K562 (cell line): ENCODE data around the gene PTPRM. TPM values are rescaled to one million over a fixed set of nuclear protein-coding genes. Genes with fewer than 3 reads are reported as not detected.

Source experiments
- ATAC-seq: fragments of 200-7000 bp; cut with Tn5 transposase; 3 replicates; pipeline ENCODE4 v1.9.1; 2020; ENCODE audit warnings: moderate library complexity
- BruUV-seq: library from RNA; stranded (reverse); fragments of 400-500 nt; replicated peaks from 2 replicates; lab custom pipeline; 2021; lab: Mats Ljungman, UMichigan
- CTCF ChIA-PET: fragments of 300-600 bp; formaldehyde crosslinking; extraction: SDS; loops from one replicate; lab custom pipeline; 2021; ENCODE audit warnings: low intra/inter-chr PET ratio; lab: Yijun Ruan, JAX
- POLR2A ChIA-PET: fragments of 300-600, 350-650 bp; sonication (Branson Sonifier 250); formaldehyde crosslinking; extraction: SDS; loops from one replicate; lab custom pipeline; 2021; ENCODE audit warnings: antibody characterized with exemption, inconsistent platforms; lab: Yijun Ruan, JAX
- DNase-seq, 4 experiments: peaks; one replicate each; pipeline versions ENCODE4 v3.0.0 to v3.0.0-alpha.2; 2011 to 2018; ENCODE audit warnings: low spot score in 3 of 4, mixed read lengths in 3 of 4; ENCODE audit errors: extremely low read depth in 1 of 4
- FAIRE-seq: peaks from 2 replicates; lab custom pipeline; 2011; peaks lifted over from hg19 to GRCh38; lab: Jason Lieb, UNC
- H2AFZ ChIP-seq: 2 replicates; pipeline ENCODE4 v1.6.0; 2011; ENCODE audit warnings: low read depth, low read length, control low read depth, inconsistent platforms
- H3K27ac ChIP-seq: fragments of 200-600 bp; 3 replicates; pipeline ENCODE4 v1.8.0; 2011; ENCODE audit warnings: low read depth, mild to moderate bottlenecking, control low read depth, inconsistent platforms, low read length, moderate library complexity, mixed read lengths; ENCODE audit errors: extremely low read depth
- H3K27me3 ChIP-seq, 2 experiments: fragments of 300-600 bp in 1 of 2; 2 replicates in 1 of 2; 3 replicates in 1 of 2; pipeline versions ENCODE4 v1.6.0 to v1.8.0; 2011; ENCODE audit warnings: inconsistent platforms in 2 of 2, low read length in 2 of 2, mild to moderate bottlenecking in 1 of 2, mixed read lengths in 1 of 2, moderate library complexity in 1 of 2; ENCODE audit not compliant: control insufficient read depth in 2 of 2, insufficient read depth in 2 of 2
- H3K36me3 ChIP-seq: fragments of 300-600 bp; 3 replicates; pipeline ENCODE4 v1.8.0; 2011; ENCODE audit warnings: mild to moderate bottlenecking, low read length, inconsistent platforms; ENCODE audit not compliant: control insufficient read depth, insufficient read depth
- H3K4me1 ChIP-seq, 2 experiments: fragments of 200-600 bp in 1 of 2; replicated peaks in 1 of 2; 2 replicates in 1 of 2; 3 replicates in 1 of 2; pipeline versions ENCODE4 v1.5.1 to v1.8.0; 2011; ENCODE audit warnings: inconsistent platforms in 2 of 2, low read length in 2 of 2, mild to moderate bottlenecking in 1 of 2, mixed read lengths in 1 of 2, moderate library complexity in 1 of 2; ENCODE audit not compliant: control insufficient read depth in 2 of 2, insufficient read depth in 2 of 2
- H3K4me2 ChIP-seq: 2 replicates; pipeline ENCODE4 v1.6.1; 2011; ENCODE audit warnings: low read length, control low read depth, inconsistent platforms, mixed read lengths; ENCODE audit not compliant: insufficient read depth
- H3K4me3 ChIP-seq: fragments of 200-600 bp; sonication (generic), shearing (Covaris generic); 2 replicates; pipeline ENCODE4 v1.5.1; 2016; ENCODE audit warnings: control low read depth, inconsistent platforms
- H3K79me2 ChIP-seq: fragments of 200-600 bp; 3 replicates; pipeline ENCODE4 v1.8.0; 2011; ENCODE audit warnings: low read length, inconsistent platforms; ENCODE audit not compliant: control insufficient read depth, insufficient read depth
- H3K9ac ChIP-seq, 2 experiments: 2 replicates each; pipeline versions ENCODE4 v1.6.0 to v1.6.1; 2011; ENCODE audit warnings: low read depth in 2 of 2, low read length in 2 of 2, control low read depth in 1 of 2, inconsistent platforms in 1 of 2, mild to moderate bottlenecking in 1 of 2, mixed read lengths in 1 of 2; ENCODE audit not compliant: insufficient read depth in 1 of 2
- H3K9me1 ChIP-seq: one replicate; pipeline ENCODE4 v1.6.0; 2011; ENCODE audit warnings: inconsistent platforms, mild to moderate bottlenecking, low read length, moderate library complexity; ENCODE audit not compliant: control insufficient read depth, insufficient read depth
- H3K9me3 ChIP-seq: replicated peaks from 2 replicates; pipeline ENCODE4 v1.5.1; 2011; ENCODE audit warnings: low read depth, low read length, inconsistent platforms; ENCODE audit not compliant: control insufficient read depth, insufficient read depth
- H4K20me1 ChIP-seq: replicated peaks from 2 replicates; pipeline ENCODE4 v1.6.1; 2011; ENCODE audit warnings: low read length, inconsistent platforms, mixed read lengths; ENCODE audit not compliant: control insufficient read depth, insufficient read depth
- NKRF ChIP-seq: fragments of 450-650 bp; IDR thresholded peaks from 2 replicates; pipeline ENCODE4 v1.6.1; 2016; ENCODE audit warnings: borderline replicate concordance
- STAT5A ChIP-seq: IDR thresholded peaks from 2 replicates; pipeline ENCODE4 v1.6.1; 2012; ENCODE audit warnings: low read length, inconsistent platforms, borderline replicate concordance
- WGBS: fragments of 100-300 bp; shearing (Covaris generic); methylation state at CpG from one replicate; pipeline ENCODE4 v1.1.6; 2016; ENCODE audit warnings: low coverage, mixed read lengths; ENCODE audit not compliant: insufficient coverage; ENCODE audit errors: missing lambda C conversion rate; 5-methylcytosine and 5-hydroxymethylcytosine counted together
- in situ Hi-C: fragments of 300-500 bp; cut with MboI; formaldehyde crosslinking; loops from 4 replicates; pipeline ENCODE4 v1.15.0; 2018; ENCODE audit warnings: inconsistent platforms, mixed read lengths
- intact Hi-C: fragments of 100-400 bp; cut with micrococcal nuclease; formaldehyde crosslinking; loops from 2 replicates; pipeline ENCODE4 v1.14.2; 2022
- polyA plus RNA-seq, 8 experiments: library from polyadenylated mRNA; depleted of rRNA in 4 of 8; stranded (reverse) in 5 of 8; unstranded in 3 of 8; fragments of >200 nt; fragmentation: Nextera tagmentation in 2 of 8; fragmentation: Illumina TruSeq in 1 of 8; extraction: Ambion mirVana in 2 of 8; extraction: Trizol in 1 of 8; gene quantifications; 2 replicates each; pipeline versions ENCODE4 v1.2.1 to v1.2.3, GENCODE V29; 2011 to 2014; ENCODE audit warnings: inconsistent platforms in 1 of 8, missing spikeins in 1 of 8
- total RNA-seq, 7 experiments: library from RNA; depleted of rRNA in 6 of 7; stranded (reverse); fragments of >200 nt in 6 of 7; fragmentation: Illumina TruSeq in 2 of 7; extraction: Trizol in 2 of 7; gene quantifications; 2 replicates each; pipeline versions ENCODE4 v1.2.1 to v1.2.3, GENCODE V29; 2011 to 2021; ENCODE audit warnings: low replicate concordance in 1 of 7
- TF ChIP-seq, protein P1 (sequence below): fragments of 450-650 bp; IDR thresholded peaks from 2 replicates; pipeline ENCODE4 v1.6.1; 2016; ENCODE audit warnings: missing biosample characterization, missing genetic modification characterization

Gene PTPRM
- total and polyA plus RNA-seq, 9 of the 15 experiments (the other 6 are each of a cell fraction or from before 2014, with no cell fraction given): 0.03 to 0.16 (median 0.08) TPM; not detected in 3

GRCh38 chr18:7784171-7784570 lies 217.1 kb downstream of the PTPRM start:
- Histone ChIP-seq H4K20me1 (no peaks in the 10 kb centered on the region), H3K4me3 (no peak overlapping the region), H3K79me2 (no peaks in the 10 kb centered on the region), H3K36me3 (no peaks in the 10 kb centered on the region), H2AFZ (no peak overlapping the region), H3K27me3 (no peaks in the 10 kb centered on the region), H3K4me1 (no peaks in the 10 kb centered on the region), H3K4me2 (no peak overlapping the region), H3K27ac (no peak overlapping the region), H3K9me3 (no peaks in the 10 kb centered on the region), H3K9me1 (no peaks in the 10 kb centered on the region), H3K9ac (no peak overlapping the region)
- ATAC-seq (no peak), DNase-seq (no peak), FAIRE-seq (no peak)
- ChIA-PET CTCF (no interaction called here), POLR2A (no interaction called here)
- in situ Hi-C loops (no loop called here), intact Hi-C loops (no loop called here)
- WGBS: 0% methylated on average over 4 of the region's 4 CpGs
- BruUV-seq: no TSS peak
- TF ChIP-seq NKRF: no peak
- TF ChIP-seq STAT5A: no peak
- TF ChIP-seq, protein P1, sequence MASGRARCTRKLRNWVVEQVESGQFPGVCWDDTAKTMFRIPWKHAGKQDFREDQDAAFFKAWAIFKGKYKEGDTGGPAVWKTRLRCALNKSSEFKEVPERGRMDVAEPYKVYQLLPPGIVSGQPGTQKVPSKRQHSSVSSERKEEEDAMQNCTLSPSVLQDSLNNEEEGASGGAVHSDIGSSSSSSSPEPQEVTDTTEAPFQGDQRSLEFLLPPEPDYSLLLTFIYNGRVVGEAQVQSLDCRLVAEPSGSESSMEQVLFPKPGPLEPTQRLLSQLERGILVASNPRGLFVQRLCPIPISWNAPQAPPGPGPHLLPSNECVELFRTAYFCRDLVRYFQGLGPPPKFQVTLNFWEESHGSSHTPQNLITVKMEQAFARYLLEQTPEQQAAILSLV (tag): no peak
